Keratinocyte (primary cell): ENCODE measurements around the gene INSC. TPM values are rescaled to one million over a fixed set of nuclear protein-coding genes. Genes with fewer than 3 reads are reported as not detected.

Source experiments
- DNase-seq: peaks from one replicate; pipeline ENCODE4 v3.0.0-alpha.2; 2011; ENCODE audit warnings: low read depth, missing footprints, low spot score
- FAIRE-seq: peaks from 2 replicates; lab custom pipeline; 2011; peaks lifted over from hg19 to GRCh38; lab: Jason Lieb, UNC
- H2AFZ ChIP-seq: 2 replicates; pipeline ENCODE4 v1.6.0; 2012; ENCODE audit warnings: low read length, control low read depth, inconsistent platforms; ENCODE audit not compliant: control insufficient read depth
- H3K27ac ChIP-seq: 2 replicates; pipeline ENCODE4 v1.5.1; 2011; ENCODE audit warnings: low read length; ENCODE audit not compliant: control insufficient read depth, insufficient read depth
- H3K27me3 ChIP-seq: 3 replicates; pipeline ENCODE4 v1.6.0; 2011; ENCODE audit warnings: low read length; ENCODE audit not compliant: control insufficient read depth, insufficient read depth; ENCODE audit errors: extremely low read depth
- H3K36me3 ChIP-seq, 2 experiments: 2 replicates in 1 of 2; 3 replicates in 1 of 2; pipeline ENCODE4 v1.5.1; 2011; ENCODE audit warnings: low read length in 2 of 2, mild to moderate bottlenecking in 1 of 2; ENCODE audit not compliant: control insufficient read depth in 2 of 2, insufficient read depth in 2 of 2; ENCODE audit errors: extremely low read depth in 1 of 2
- H3K4me1 ChIP-seq: 3 replicates; pipeline ENCODE4 v1.5.1; 2011; ENCODE audit warnings: low read length; ENCODE audit not compliant: control insufficient read depth, insufficient read depth; ENCODE audit errors: extremely low read depth
- H3K4me2 ChIP-seq: 3 replicates; pipeline ENCODE4 v1.6.0; 2011; ENCODE audit warnings: low read depth, low read length; ENCODE audit not compliant: control insufficient read depth, insufficient read depth; ENCODE audit errors: extremely low read depth
- H3K4me3 ChIP-seq, 3 experiments: fragments of 200-600 bp in 1 of 3; sonication (generic) in 1 of 3; 2 replicates in 2 of 3; 3 replicates in 1 of 3; pipeline ENCODE4 v1.5.1; 2011 to 2016; ENCODE audit warnings: low read length in 3 of 3, mild to moderate bottlenecking in 3 of 3, control low read depth in 2 of 3, inconsistent platforms in 1 of 3, low read depth in 1 of 3, mixed read lengths in 1 of 3, mixed run types in 1 of 3, moderate library complexity in 1 of 3; ENCODE audit not compliant: control insufficient read depth in 2 of 3, insufficient read depth in 2 of 3; ENCODE audit errors: extremely low read depth in 1 of 3
- H3K79me2 ChIP-seq: 2 replicates; pipeline ENCODE4 v1.6.0; 2012; ENCODE audit warnings: low read length; ENCODE audit not compliant: control insufficient read depth, insufficient read depth
- H3K9ac ChIP-seq: 3 replicates; pipeline ENCODE4 v1.6.0; 2011; ENCODE audit warnings: low read length; ENCODE audit not compliant: control insufficient read depth, insufficient read depth; ENCODE audit errors: extremely low read depth
- H3K9me1 ChIP-seq: 3 replicates; pipeline ENCODE4 v1.6.0; 2011; ENCODE audit warnings: low read length; ENCODE audit not compliant: control insufficient read depth, insufficient read depth; ENCODE audit errors: extremely low read depth
- H3K9me3 ChIP-seq: 2 replicates; pipeline ENCODE4 v1.5.1; 2012; ENCODE audit warnings: low read depth, low read length; ENCODE audit not compliant: control insufficient read depth
- H4K20me1 ChIP-seq: 3 replicates; pipeline ENCODE4 v1.6.0; 2011; ENCODE audit warnings: low read length; ENCODE audit not compliant: control insufficient read depth, insufficient read depth; ENCODE audit errors: extremely low read depth
- CTCF ChIP-seq, 3 experiments: IDR thresholded peaks in 1 of 3; conservative IDR thresholded peaks in 1 of 3; optimal IDR thresholded peaks in 1 of 3; 2 replicates in 2 of 3; 3 replicates in 1 of 3; pipeline versions ENCODE3 to v1.5.1; 2011; ENCODE audit warnings: low read length in 3 of 3, mild to moderate bottlenecking in 3 of 3, moderate library complexity in 2 of 3, control low read depth in 1 of 3, inconsistent platforms in 1 of 3; ENCODE audit not compliant: insufficient read depth in 2 of 3; ENCODE audit errors: extremely low read depth in 1 of 3
- EZH2 ChIP-seq: IDR thresholded peaks from one replicate; pipeline ENCODE4 v1.6.1; 2012; ENCODE audit warnings: inconsistent platforms, mild to moderate bottlenecking, low read length, moderate library complexity
- dilution Hi-C: fragments of 300-500 bp; cut with MboI; formaldehyde crosslinking; loops from one replicate; pipeline ENCODE4 v1.7.0; 2020; ENCODE audit warnings: low sequenced_read_pairs; ENCODE audit not compliant: extremely low pct_ligation_motif_present
- polyA plus RNA-seq, 5 experiments: library from polyadenylated mRNA; depleted of rRNA in 3 of 5; stranded (reverse) in 3 of 5; stranded (forward) in 1 of 5; unstranded in 1 of 5; fragments of >200 nt; gene quantifications; 1 replicate in 1 of 5; 2 replicates in 3 of 5; 3 replicates in 1 of 5; pipeline versions ENCODE4 v1.2.1 to v1.2.3, GENCODE V29; 2011 to 2012; ENCODE audit warnings: missing spikeins in 2 of 5, low read depth in 1 of 5, low replicate concordance in 1 of 5

The INSC gene
- polyA plus RNA-seq, 1 donor (not counting 4 experiments of a cell fraction or from before 2014, with no cell fraction given), result 0.13 TPM

GRCh38 chr11:15190611-15191010 is 75.9 kb downstream of the INSC start:
- TF ChIP-seq CTCF (optimal IDR thresholded peaks at IDR 0.05 in 1 of 3, IDR thresholded peaks at IDR 0.05 in 1 of 3, conservative IDR thresholded peaks at IDR 0.05 in 1 of 3; ENCODE audit: extremely low read depth in 1 of 3, insufficient read depth in 2 of 3, low read length in 3 of 3) (no peak), EZH2 (no peak)
- FAIRE-seq (no peak), DNase-seq (no peak)

GRCh38 chr11:15192005-15192556 is 77.4 kb downstream of the INSC start:
- no peaks in the 10 kb centered on the region for H3K27me3 ChIP-seq
- no peaks in the 10 kb centered on the region for H3K9me1 ChIP-seq
- dilution Hi-C loops, result no loop called here
- H3K9me3 ChIP-seq, result no peaks in the 10 kb centered on the region
- no peak for DNase-seq
- no peak overlapping the region for H3K27ac ChIP-seq
- H3K4me1 ChIP-seq, result no peaks in the 10 kb centered on the region
- no peaks in the 10 kb centered on the region for H3K36me3 ChIP-seq
- TF ChIP-seq CTCF (optimal IDR thresholded peaks at IDR 0.05 in 1 of 3, IDR thresholded peaks at IDR 0.05 in 1 of 3, conservative IDR thresholded peaks at IDR 0.05 in 1 of 3; ENCODE audit: extremely low read depth in 1 of 3, insufficient read depth in 2 of 3, low read length in 3 of 3), result peak in 2 of 3 experiments; percentile 5 to 12
- no peak for TF ChIP-seq EZH2
- H3K9ac ChIP-seq, result no peak overlapping the region
- no peak overlapping the region for H3K4me3 ChIP-seq
- H3K4me2 ChIP-seq, result no peak overlapping the region
- H2AFZ ChIP-seq, result no peak overlapping the region
- no peaks in the 10 kb centered on the region for H3K79me2 ChIP-seq
- no peaks in the 10 kb centered on the region for H4K20me1 ChIP-seq
- FAIRE-seq, result no peak

More at GRCh38 chr11:15190611-15191010, 75.9 kb downstream of the INSC start:
- H3K4me3 ChIP-seq, result no peak overlapping the region
- H3K27ac ChIP-seq, result no peak overlapping the region
- no peaks in the 10 kb centered on the region for H3K9me1 ChIP-seq
- no peak overlapping the region for H3K9ac ChIP-seq
- H3K36me3 ChIP-seq, result no peaks in the 10 kb centered on the region
- no peaks in the 10 kb centered on the region for H3K27me3 ChIP-seq
- no peak overlapping the region for H2AFZ ChIP-seq
- no peaks in the 10 kb centered on the region for H3K9me3 ChIP-seq
- dilution Hi-C loops, result no loop called here
- no peaks in the 10 kb centered on the region for H3K4me1 ChIP-seq
- H3K79me2 ChIP-seq, result no peaks in the 10 kb centered on the region
- no peak overlapping the region for H3K4me2 ChIP-seq
- H4K20me1 ChIP-seq, result no peaks in the 10 kb centered on the region
